Muscle layer of colon (tissue), 2 donors: ENCODE data around the gene WDR90.

ENCODE experiments used
- H3K27ac ChIP-seq: one replicate; pipeline ENCODE4 v1.7.0; 2013; ENCODE audit warnings: low read depth, mild to moderate bottlenecking, low read length, moderate library complexity
- H3K27me3 ChIP-seq, 2 donors: one replicate each; pipeline ENCODE4 v1.7.0; 2013; ENCODE audit warnings: low read length in 2 of 2, mild to moderate bottlenecking in 2 of 2; ENCODE audit not compliant: insufficient read depth in 2 of 2, control insufficient read depth in 1 of 2
- H3K36me3 ChIP-seq: one replicate; pipeline ENCODE4 v1.7.0; 2013; ENCODE audit warnings: mild to moderate bottlenecking, low read length; ENCODE audit not compliant: insufficient read depth
- H3K4me1 ChIP-seq: one replicate; pipeline ENCODE4 v1.7.0; 2013; ENCODE audit warnings: mild to moderate bottlenecking, low read length; ENCODE audit not compliant: insufficient read depth
- H3K4me3 ChIP-seq, 2 donors: one replicate each; pipeline ENCODE4 v1.7.0; 2013; ENCODE audit warnings: low read length in 2 of 2, low read depth in 1 of 2, mild to moderate bottlenecking in 1 of 2, moderate library complexity in 1 of 2
- H3K9ac ChIP-seq: one replicate; pipeline ENCODE4 v1.7.0; 2013; ENCODE audit warnings: low read length
- H3K9me3 ChIP-seq: one replicate; pipeline ENCODE4 v1.7.0; 2013; ENCODE audit warnings: mild to moderate bottlenecking, low read length
- donor health status: abdominal sarcoma.
- donor health status: Adenocarcinoma of cecum.

Gene WDR90

DNA sequence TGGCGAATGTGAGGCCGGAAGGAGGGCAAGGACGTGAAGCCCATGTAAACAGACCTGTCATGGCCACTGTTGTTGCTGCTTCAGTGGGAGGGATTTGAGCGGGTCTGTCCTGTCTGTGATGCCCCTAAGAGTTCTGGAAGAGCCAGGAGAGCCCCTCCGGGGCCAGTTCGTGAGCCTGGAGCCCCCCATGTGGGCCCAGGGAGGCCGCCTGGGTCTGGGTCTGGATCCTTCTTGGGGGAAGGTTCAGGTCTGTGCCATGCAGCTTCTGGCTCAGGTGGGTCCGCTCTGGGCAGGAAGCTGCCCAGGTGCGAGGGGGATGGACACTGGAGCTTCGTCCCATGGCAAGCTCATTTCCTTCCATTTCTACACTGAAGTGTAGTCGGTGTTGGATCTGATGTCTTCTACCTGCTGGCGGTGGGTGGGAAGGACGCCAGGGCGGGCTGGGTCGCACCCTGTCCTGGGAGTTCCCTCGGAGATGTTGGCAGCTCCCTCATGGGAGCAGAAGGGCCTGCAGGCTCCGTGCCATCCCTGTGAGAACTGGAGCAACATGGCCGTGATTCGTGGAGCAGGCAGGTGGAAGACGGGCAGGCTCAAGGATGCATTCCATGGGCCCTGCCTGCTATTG is 29.6 kb upstream of the WDR90 start:
- Histone ChIP-seq H3K9ac (no peak overlapping the region), H3K4me1 (peaks cover 4% of the 10 kb centered on the region), H3K36me3 (no peaks in the 10 kb centered on the region), H3K27me3 (no peaks in the 10 kb centered on the region), H3K9me3 (no peaks in the 10 kb centered on the region), H3K27ac (no peak overlapping the region), H3K4me3 (no peak overlapping the region)

DNA sequence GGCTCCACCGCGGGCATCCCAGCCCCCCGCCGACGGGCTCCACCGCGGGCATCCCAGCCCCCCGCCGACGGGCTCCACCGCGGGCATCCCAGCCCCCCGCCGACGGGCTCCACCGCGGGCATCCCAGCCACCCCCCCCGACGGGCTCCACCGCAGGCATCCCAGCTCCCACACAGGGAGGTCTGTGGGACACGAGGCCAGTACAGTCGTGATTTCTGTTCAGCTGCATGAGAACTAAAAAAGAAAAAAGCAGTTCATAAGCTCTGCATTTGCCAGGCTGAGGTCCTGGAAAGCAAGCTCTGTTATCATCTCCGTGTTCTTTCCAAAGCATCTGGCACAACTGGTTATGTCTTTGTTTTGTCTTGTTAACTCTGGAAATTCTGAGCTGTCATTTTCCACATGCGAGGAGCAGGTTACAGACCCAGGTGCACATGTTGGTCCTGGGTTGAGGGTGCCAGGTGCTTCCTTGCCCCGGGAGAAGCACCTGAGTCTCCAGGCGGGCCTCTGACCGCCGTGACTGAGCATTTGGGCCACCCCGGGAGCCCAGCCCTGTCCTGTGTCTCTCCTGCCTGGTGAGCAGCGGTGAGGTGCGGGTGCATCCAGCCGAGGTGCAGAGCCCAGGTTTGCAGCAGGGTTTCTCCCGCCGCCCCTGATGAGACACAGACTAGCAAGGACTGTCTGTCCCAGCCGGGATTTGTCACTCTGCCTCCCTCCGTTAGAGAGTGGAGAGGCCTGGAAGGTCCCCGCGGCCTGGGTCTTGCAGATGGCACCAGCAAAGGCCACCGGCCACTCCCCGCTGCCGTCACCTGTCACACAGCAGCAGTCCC is 28.3 kb upstream of the WDR90 start:
- no peaks in the 10 kb centered on the region for H3K9me3 ChIP-seq
- no peak overlapping the region for H3K27ac ChIP-seq
- H3K4me3 ChIP-seq, result no peak overlapping the region
- no peaks in the 10 kb centered on the region for H3K27me3 ChIP-seq
- no peak overlapping the region for H3K9ac ChIP-seq
- H3K36me3 ChIP-seq, result no peaks in the 10 kb centered on the region
- peaks cover 4% of the 10 kb centered on the region for H3K4me1 ChIP-seq

DNA sequence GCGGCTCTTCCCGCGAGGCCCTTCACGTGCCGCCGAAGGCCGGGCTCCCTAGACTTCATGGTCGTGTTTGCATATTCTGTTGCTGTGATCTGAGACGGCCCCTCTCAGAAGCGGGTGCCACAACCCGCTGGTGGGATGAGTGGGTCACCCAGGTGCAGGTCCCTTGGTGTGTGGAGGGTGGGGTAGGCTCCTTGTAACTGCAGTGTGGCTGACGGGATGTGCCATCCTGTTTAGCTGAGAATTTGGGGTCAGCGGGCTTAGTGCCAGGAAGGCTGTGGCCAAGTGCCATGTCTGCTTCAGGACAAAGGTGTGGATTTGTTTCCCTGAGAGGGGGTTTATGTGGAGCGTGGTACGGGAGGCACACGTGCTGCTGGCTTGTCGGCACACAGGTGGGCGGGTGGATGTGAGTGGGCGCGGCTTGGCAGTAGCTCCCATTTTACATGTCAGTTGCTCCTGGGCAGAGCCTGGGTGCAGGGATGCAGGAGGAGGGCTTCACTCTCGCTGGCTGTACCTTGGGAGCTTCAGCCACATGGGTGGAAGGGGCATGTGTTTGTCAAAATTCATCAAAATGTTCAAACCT is 27.5 kb upstream of the WDR90 start:
- Histone ChIP-seq H3K9me3 (no peaks in the 10 kb centered on the region), H3K27ac (no peak overlapping the region), H3K4me3 (no peak overlapping the region), H3K36me3 (no peaks in the 10 kb centered on the region), H3K4me1 (peaks cover 4% of the 10 kb centered on the region), H3K27me3 (no peaks in the 10 kb centered on the region), H3K9ac (no peak overlapping the region)

DNA sequence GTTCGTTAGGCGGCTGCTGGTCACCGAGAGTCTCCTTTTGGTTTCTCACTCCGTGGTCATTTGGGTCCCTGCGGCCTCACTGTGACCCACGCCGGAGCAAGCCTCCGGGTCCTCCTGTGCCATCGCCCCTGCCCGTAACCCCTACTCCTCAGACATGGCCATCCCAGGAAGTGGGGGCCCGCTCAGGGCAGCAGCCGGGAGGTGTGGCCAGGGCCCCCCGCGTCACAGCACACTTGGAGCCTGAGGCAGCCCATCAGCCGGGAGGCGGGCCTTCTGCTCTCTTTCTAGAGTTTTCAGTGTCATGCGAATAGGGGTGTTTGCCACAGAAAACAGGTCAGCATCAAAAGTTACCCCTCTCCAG is 26.3 kb upstream of the WDR90 start:
- H3K4me1 ChIP-seq, result peaks cover 4% of the 10 kb centered on the region
- no peak overlapping the region for H3K4me3 ChIP-seq
- H3K27me3 ChIP-seq, result no peaks in the 10 kb centered on the region
- H3K9me3 ChIP-seq, result no peaks in the 10 kb centered on the region
- no peak overlapping the region for H3K9ac ChIP-seq
- no peak overlapping the region for H3K27ac ChIP-seq
- H3K36me3 ChIP-seq, result no peaks in the 10 kb centered on the region

DNA sequence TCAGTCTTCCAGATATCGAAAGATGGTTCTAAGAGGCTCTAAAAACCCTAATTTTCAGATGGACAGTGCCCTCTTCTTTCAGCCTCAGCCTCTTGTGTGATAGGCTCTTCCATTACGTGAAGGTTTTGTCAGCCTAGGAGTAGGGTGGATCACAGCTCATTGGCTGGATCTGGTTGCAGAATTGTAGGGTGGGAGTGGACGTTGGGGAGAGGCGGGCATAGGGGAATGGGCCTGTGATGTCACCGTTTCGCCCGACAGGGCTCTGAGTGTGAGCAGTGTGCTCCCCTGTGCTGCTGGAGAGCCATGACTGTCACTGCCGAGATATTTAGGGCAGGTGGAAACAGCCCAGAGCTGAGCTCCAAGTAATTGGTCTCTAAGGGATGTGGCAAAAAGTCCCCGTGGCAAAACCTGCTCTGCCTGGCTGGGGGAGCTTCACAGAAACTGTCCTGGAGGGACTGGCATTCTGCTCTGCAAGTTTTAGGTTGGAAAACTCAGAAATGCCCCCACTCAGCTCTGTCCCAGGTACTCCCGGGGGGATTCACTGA is 24.6 kb upstream of the WDR90 start:
- Histone ChIP-seq H3K27me3 (no peaks in the 10 kb centered on the region), H3K4me3 (no peak overlapping the region), H3K9me3 (no peaks in the 10 kb centered on the region), H3K4me1 (peaks cover 4% of the 10 kb centered on the region), H3K27ac (no peak overlapping the region), H3K9ac (no peak overlapping the region), H3K36me3 (no peaks in the 10 kb centered on the region)

DNA sequence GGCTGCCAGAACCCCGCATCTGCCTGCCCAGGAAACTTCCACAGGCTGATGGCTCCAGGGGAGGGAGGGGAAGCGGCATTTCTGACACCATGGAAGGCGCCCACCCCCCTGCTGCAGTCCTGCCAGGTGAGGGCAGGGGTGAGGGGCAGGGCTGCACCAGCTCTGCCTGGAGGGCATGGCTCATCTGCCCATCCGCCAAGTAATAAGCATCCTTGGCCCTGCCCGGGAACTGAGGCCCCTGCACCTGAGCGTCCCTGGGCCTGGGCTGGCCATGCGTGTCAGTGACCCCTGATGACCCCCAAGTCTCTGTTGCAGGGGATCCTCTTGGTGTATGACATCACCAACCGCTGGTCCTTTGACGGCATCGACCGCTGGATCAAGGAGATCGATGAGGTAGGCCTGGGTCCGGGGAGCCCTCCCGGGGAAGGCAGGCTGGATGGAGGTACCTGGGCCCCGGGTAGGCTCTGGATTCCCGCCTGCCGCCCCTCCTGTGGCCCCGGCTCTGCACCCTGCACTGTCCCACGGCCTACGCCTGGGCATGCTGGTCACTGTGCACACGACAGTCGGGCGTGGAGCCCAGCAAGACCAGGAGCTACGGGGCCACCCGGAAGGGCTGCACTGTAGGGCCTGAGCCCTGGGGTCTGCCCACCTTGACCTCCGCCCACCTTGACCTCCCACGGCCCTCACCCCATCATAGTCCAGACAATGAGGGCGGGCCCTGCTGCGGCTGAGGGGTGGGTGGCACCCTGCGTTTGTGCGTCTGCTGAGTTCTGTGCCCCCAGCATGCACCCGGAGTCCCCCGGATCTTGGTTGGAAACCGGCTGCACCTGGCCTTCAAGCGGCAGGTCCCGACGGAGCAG is 23.8 kb upstream of the WDR90 start:
- Histone ChIP-seq H3K27ac (no peak overlapping the region), H3K4me3 (no peak overlapping the region), H3K36me3 (no peaks in the 10 kb centered on the region), H3K27me3 (no peaks in the 10 kb centered on the region), H3K9ac (no peak overlapping the region), H3K9me3 (no peaks in the 10 kb centered on the region), H3K4me1 (peaks cover 4% of the 10 kb centered on the region)

DNA sequence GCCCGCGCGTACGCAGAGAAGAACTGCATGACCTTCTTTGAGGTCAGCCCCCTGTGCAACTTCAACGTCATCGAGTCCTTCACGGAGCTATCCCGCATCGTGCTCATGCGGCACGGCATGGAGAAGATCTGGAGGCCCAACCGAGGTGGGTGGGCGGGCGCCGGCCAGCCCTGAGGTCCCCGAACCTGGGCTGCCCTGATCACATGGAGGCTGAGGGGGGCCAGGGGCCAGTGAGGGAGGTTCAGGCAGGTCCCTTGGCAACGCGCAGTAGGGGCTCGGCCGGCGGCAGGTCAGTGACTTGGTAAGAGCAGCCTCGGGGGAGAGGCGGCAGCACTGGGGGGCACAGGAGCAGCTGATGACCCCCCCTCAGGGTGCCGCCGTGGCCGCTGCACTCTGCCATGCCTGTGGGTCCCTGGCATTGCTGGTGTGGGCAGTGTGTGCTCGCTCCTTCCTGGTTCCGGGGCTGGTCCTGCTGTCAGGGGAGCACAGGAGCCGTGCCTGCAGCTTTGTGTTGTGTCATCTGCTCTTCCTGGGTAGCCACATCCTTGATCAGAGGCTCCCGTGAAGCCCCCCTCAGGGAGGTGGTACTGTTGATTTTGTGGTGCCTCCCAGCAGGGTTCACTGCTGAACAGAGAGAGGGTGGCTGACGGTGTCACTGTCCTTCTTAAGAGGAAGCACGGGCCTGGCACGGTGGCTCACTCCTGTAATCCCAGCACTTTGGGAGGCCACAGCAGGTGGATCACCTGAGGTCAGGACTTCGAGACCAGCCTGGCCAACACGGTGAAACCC is 23.0 kb upstream of the WDR90 start:
- Histone ChIP-seq H3K9ac (no peak overlapping the region), H3K9me3 (no peaks in the 10 kb centered on the region), H3K36me3 (no peaks in the 10 kb centered on the region), H3K4me1 (peaks cover 4% of the 10 kb centered on the region), H3K4me3 (no peak overlapping the region), H3K27ac (no peak overlapping the region), H3K27me3 (peaks cover 0 to 6% of the 10 kb centered on the region in 2 donors)

DNA sequence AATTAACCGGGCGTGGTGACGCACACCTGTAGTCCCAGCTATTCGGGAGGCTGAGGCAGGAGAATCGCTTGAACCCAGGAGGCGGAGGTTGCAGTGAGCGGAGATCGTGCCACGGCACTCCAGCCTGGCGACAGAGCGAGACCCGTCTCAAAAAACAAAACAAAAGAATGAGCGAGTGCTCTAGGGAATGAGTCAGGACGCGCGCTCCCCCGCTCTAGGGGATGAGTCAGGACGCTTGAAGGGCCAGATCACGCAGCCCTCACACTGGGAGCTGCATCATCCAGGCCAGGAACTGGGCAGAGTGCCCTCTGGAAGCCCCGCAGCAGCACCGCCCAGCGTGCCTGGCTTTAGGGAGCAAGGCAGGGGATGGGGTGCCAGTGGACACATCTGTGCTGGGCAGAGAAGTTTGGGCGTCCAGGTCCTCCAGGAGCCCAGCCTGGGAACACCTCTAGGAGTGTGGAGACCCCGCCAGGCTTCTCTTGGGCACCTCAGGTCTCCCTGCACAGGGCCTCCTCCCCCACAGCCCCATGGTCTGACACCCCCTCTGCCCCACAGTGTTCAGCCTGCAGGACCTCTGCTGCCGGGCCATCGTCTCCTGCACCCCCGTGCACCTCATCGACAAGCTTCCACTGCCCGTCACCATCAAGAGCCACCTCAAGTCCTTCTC is 22.2 kb upstream of the WDR90 start:
- Histone ChIP-seq H3K9me3 (no peaks in the 10 kb centered on the region), H3K4me1 (no peaks in the 10 kb centered on the region), H3K36me3 (no peaks in the 10 kb centered on the region), H3K27me3 (peaks cover 0 to 7% of the 10 kb centered on the region in 2 donors), H3K27ac (no peak overlapping the region), H3K4me3 (no peak overlapping the region), H3K9ac (no peak overlapping the region)

DNA sequence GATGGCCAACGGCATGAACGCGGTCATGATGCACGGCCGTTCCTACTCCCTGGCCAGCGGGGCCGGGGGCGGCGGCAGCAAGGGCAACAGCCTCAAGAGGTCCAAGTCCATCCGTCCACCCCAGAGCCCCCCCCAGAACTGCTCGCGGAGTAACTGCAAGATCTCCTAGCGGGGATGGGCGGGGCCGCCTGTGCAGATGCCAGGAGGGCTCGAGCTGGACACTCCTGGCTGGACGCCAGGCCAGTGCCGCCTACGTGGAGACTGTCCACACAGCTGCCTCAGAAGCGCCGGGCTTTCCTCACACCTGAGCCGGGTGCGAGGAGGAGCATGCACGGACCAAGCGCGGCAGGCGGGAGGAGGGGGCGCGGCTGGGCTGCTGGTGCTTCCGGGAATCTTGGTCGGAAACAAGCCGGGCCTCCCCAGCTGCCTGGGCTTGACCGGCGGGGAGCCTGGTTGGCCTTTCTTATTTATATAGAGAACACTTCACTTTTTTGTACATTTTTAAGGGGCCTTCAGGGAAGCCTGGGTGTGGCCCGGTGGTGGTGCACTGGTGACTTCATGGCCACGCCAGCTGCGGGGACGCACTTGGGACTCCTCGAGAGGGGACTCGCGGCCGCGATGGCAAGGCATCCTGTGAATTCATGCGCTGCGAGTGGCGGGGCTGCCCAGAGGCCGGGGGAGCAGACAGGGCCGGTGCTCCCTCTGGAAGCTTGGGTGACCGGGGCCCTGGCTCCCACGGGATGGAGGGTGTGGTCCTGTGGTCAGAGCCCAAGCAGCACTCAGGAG is 21.5 kb upstream of the WDR90 start:
- no peak overlapping the region for H3K27ac ChIP-seq
- no peaks in the 10 kb centered on the region for H3K4me1 ChIP-seq
- no peaks in the 10 kb centered on the region for H3K36me3 ChIP-seq
- no peak overlapping the region for H3K4me3 ChIP-seq
- no peaks in the 10 kb centered on the region for H3K9me3 ChIP-seq
- peaks cover 0 to 10% of the 10 kb centered on the region in 2 donors for H3K27me3 ChIP-seq
- no peak overlapping the region for H3K9ac ChIP-seq
